Hematopoietic multipotent progenitor cell treated with erythropoietin and hydrocortisone succinate and interleukin-3 and kit ligand, for 8 days (in vitro differentiated cells): ENCODE measurements around the gene RIC8B.

ENCODE experiments used
- DNase-seq: peaks from one replicate; pipeline ENCODE4 v3.0.0-alpha.2; 2015

RIC8B gene

GRCh38 chr12:106758349-106759110, 16.0 kb upstream of the RIC8B start:
- DNase-seq: no peak

- no peak for DNase-seq
These were observed 14.8 kb upstream of the RIC8B start for GRCh38 chr12:106759526-106760183.

GRCh38 chr12:106760184-106760531, 14.3 kb upstream of the RIC8B start:
- no peak for DNase-seq

- no peak for DNase-seq
These were observed 10.3 kb upstream of the RIC8B start for GRCh38 chr12:106764220-106764619.

GRCh38 chr12:106764738-106765137, 9.7 kb upstream of the RIC8B start:
- DNase-seq: no peak

GRCh38 chr12:106766393-106766826, 8.1 kb upstream of the RIC8B start:
- DNase-seq: no peak

- DNase-seq: no peak
These were observed 7.3 kb upstream of the RIC8B start for GRCh38 chr12:106767206-106767605.

- DNase-seq: no peak
These were observed 6.3 kb upstream of the RIC8B start for GRCh38 chr12:106767954-106768822.

GRCh38 chr12:106769078-106769477, 5.4 kb upstream of the RIC8B start:
- no peak for DNase-seq

- no peak for DNase-seq
These were observed 4.9 kb upstream of the RIC8B start for GRCh38 chr12:106769546-106769945.

- DNase-seq: no peak
These were observed 3.1 kb upstream of the RIC8B start for GRCh38 chr12:106771425-106771824.

- DNase-seq: no peak
These were observed 1.0 kb upstream of the RIC8B start for GRCh38 chr12:106773286-106774004.

GRCh38 chr12:106774808-106775524, 484 bp downstream of the RIC8B start:
- DNase-seq: peak; percentile 9

- no peak for DNase-seq
These were observed 2.4 kb downstream of the RIC8B start for GRCh38 chr12:106776897-106777296.

- peak; percentile 79 for DNase-seq
These were observed 5.6 kb downstream of the RIC8B start for GRCh38 chr12:106780010-106780631.

GRCh38 chr12:106782619-106783018, 8.1 kb downstream of the RIC8B start:
- no peak for DNase-seq

- DNase-seq: no peak
These were observed 9.0 kb downstream of the RIC8B start for GRCh38 chr12:106783515-106783914.

- peak; percentile 22 for DNase-seq
These were observed 15.5 kb downstream of the RIC8B start for GRCh38 chr12:106790020-106790419.

- DNase-seq: no peak
These were observed 17.0 kb downstream of the RIC8B start for GRCh38 chr12:106791531-106791930.

GRCh38 chr12:106794369-106794768, 19.9 kb downstream of the RIC8B start:
- DNase-seq: no peak

- DNase-seq: no peak
These were observed 26.8 kb downstream of the RIC8B start for GRCh38 chr12:106801167-106801708.
